ENCODE measurements around the gene CCDC160. TPM values are rescaled to one million over a fixed set of nuclear protein-coding genes. Genes with fewer than 3 reads are reported as not detected.

The CCDC160 gene
- total RNA-seq: not detected in 2 replicates

- TF ChIP-seq, protein P1, sequence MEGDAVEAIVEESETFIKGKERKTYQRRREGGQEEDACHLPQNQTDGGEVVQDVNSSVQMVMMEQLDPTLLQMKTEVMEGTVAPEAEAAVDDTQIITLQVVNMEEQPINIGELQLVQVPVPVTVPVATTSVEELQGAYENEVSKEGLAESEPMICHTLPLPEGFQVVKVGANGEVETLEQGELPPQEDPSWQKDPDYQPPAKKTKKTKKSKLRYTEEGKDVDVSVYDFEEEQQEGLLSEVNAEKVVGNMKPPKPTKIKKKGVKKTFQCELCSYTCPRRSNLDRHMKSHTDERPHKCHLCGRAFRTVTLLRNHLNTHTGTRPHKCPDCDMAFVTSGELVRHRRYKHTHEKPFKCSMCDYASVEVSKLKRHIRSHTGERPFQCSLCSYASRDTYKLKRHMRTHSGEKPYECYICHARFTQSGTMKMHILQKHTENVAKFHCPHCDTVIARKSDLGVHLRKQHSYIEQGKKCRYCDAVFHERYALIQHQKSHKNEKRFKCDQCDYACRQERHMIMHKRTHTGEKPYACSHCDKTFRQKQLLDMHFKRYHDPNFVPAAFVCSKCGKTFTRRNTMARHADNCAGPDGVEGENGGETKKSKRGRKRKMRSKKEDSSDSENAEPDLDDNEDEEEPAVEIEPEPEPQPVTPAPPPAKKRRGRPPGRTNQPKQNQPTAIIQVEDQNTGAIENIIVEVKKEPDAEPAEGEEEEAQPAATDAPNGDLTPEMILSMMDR (IDR thresholded peaks at IDR 0.05): no peak
- Mint-ChIP-seq H3K4me1 (no peaks in the 10 kb centered on the region), H3K27me3 (peaks cover 12% of the 10 kb centered on the region), H3K9me3 (no peaks in the 10 kb centered on the region), H3K4me3 (peak within 1 kb of the TSS; percentile 48), H3K27ac (no peak within 1 kb of the TSS), H3K36me3 (ENCODE audit: low read depth) (no peaks in the 10 kb centered on the region)
- intact Hi-C loops (cut with micrococcal nuclease): no loop called here
- ChIA-PET CTCF (no interaction called here), POLR2A (no interaction called here)
- ATAC-seq (ENCODE audit: low read depth): no peak
- peak; percentile 14 for DNase-seq
These were observed at the start of gene CCDC160 for GRCh38 chrX:134236626-134237614. TSS of gene CCDC160 (plus strand) at chrX:134237182. CDS start at chrX:134244801, 7,619 bp downstream.

DNA sequence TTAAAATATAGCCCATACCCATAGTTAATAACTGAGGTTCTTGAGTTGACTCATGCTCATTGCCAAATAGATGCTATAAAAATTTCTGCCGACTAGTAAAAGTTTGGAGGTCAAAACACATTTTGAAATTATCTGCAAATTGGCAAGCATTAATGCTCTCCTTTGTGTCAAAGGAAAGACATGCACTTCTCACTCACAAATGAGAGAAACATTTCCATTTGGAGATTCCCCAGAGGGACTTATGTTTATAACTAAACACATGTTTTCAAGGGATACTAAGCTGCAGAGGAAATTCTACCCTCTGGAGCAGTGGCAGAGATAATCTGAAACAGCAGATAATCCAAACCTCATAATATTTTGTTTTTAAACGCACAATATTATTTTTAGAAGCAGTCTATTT lies 45.7 kb upstream of the CCDC160 start:
- H3K4me3 Mint-ChIP-seq: no peak overlapping the region
- ATAC-seq (ENCODE audit: low read depth) (no peak), DNase-seq (no peak)
- ChIA-PET POLR2A (no interaction called here), CTCF (no interaction called here)
- H3K9me3 Mint-ChIP-seq: no peaks in the 10 kb centered on the region
- TF ChIP-seq, protein P1 (IDR thresholded peaks at IDR 0.05): no peak
- intact Hi-C loops (cut with micrococcal nuclease): no loop called here
- H3K27me3 Mint-ChIP-seq: peaks cover 3% of the 10 kb centered on the region
- no peak overlapping the region for H3K27ac Mint-ChIP-seq
- H3K4me1 Mint-ChIP-seq: peaks cover 8% of the 10 kb centered on the region
- H3K36me3 Mint-ChIP-seq (ENCODE audit: low read depth): no peaks in the 10 kb centered on the region

DNA sequence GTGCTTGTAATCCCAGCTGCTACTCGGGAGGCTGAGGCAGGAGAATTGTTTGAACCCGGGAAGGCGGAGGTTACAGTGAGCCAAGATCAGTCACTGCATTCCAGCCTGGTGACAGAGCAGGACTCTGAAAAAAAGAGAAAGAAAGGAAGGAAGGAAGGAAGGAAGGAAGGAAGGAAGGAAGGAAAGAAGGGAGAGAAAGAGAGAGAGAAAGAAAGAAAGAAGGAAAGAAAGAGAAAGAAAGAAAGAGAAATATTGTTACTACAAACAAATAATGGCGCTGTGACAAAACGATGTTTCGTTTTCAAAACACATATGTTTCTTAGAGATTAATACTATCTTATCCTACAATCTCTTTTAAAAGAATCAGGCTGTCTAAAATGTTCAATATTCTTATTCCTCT lies 42.1 kb upstream of the CCDC160 start:
- TF ChIP-seq, protein P1 (IDR thresholded peaks at IDR 0.05): no peak
- peaks cover 3% of the 10 kb centered on the region for H3K27me3 Mint-ChIP-seq
- no peak for ATAC-seq (ENCODE audit: low read depth)
- no peaks in the 10 kb centered on the region for H3K4me1 Mint-ChIP-seq
- no peaks in the 10 kb centered on the region for H3K36me3 Mint-ChIP-seq (ENCODE audit: low read depth)
- H3K9me3 Mint-ChIP-seq: no peaks in the 10 kb centered on the region
- POLR2A ChIA-PET: no interaction called here
- no peak overlapping the region for H3K27ac Mint-ChIP-seq
- intact Hi-C loops (cut with micrococcal nuclease): no loop called here
- no peak for DNase-seq
- CTCF ChIA-PET: no interaction called here
- no peak overlapping the region for H3K4me3 Mint-ChIP-seq

GRCh38 chrX:134202561-134202960 lies 34.4 kb upstream of the CCDC160 start:
- intact Hi-C loops (cut with micrococcal nuclease): no loop called here
- H3K27ac Mint-ChIP-seq: no peak overlapping the region
- POLR2A ChIA-PET: no interaction called here

GRCh38 chrX:134206221-134206620 lies 30.8 kb upstream of the CCDC160 start:
- ATAC-seq (ENCODE audit: low read depth): no peak
- H3K36me3 Mint-ChIP-seq (ENCODE audit: low read depth): no peaks in the 10 kb centered on the region
- no peak overlapping the region for H3K4me3 Mint-ChIP-seq
- TF ChIP-seq, protein P1 (IDR thresholded peaks at IDR 0.05): no peak
- H3K4me1 Mint-ChIP-seq: no peaks in the 10 kb centered on the region
- POLR2A ChIA-PET: no interaction called here
- H3K9me3 Mint-ChIP-seq: peaks cover 5% of the 10 kb centered on the region
- no peak for DNase-seq
- no peaks in the 10 kb centered on the region for H3K27me3 Mint-ChIP-seq
- CTCF ChIA-PET: interaction anchor here (0.6 kb wide), 1 partner anchor 1575 kb away, joined by 3 read pairs; no protein-coding TSS in a partner anchor
- no peak overlapping the region for H3K27ac Mint-ChIP-seq
- intact Hi-C loops (cut with micrococcal nuclease): no loop called here

More at GRCh38 chrX:134202561-134202960, 34.4 kb upstream of the CCDC160 start:
- ATAC-seq (ENCODE audit: low read depth) (no peak), DNase-seq (no peak)
- H3K9me3 Mint-ChIP-seq: no peaks in the 10 kb centered on the region
- CTCF ChIA-PET: no interaction called here
- H3K4me3 Mint-ChIP-seq: no peak overlapping the region
- TF ChIP-seq, protein P1 (IDR thresholded peaks at IDR 0.05): no peak
- H3K27me3 Mint-ChIP-seq: no peaks in the 10 kb centered on the region
- no peaks in the 10 kb centered on the region for H3K36me3 Mint-ChIP-seq (ENCODE audit: low read depth)
- H3K4me1 Mint-ChIP-seq: no peaks in the 10 kb centered on the region

Data from activated B cell treated with CpG ODN at 0.5 μM for 24 hours (primary cell).